ACHN (cell line): Measurements from ENCODE around the gene CDHR2.

ENCODE experiments used
- DNase-seq: peaks from one replicate; pipeline ENCODE4 v3.0.0-alpha.2; 2015
- in situ Hi-C: cut with HindIII; loops from 2 replicates; pipeline ENCODE4 v1.10.0; 2017; ENCODE audit warnings: low sequenced_read_pairs, low pct_ligation_motif_present, low pct_unique_long_range_greater_than_20kb

The CDHR2 gene

DNA sequence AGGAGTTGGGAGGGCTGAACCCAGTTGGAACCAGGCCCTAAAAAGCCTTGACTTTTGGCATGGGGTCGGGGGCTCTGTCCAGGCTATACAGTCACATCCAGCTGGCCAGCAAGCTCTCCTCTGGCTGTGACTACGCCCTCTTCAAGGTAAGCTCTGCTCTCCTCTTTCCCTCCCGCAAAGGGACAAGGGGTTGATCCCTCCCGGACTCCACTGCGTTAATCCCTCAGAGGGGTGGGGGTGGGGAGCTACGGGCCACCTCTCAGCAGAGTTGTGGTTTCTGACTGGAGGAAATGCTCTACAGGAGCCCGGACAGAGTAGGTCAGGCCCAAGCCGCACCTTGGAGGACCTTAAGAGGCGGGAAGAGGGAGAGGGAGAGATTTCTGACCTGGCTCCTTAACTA, 95.2 kb downstream of the CDHR2 start:
- in situ Hi-C loops: no loop called here

GRCh38 chr5:176644878-176645670, 95.9 kb downstream of the CDHR2 start:
- in situ Hi-C loops: no loop called here
- no peak for DNase-seq

More for the DNA sequence above, 95.2 kb downstream of the CDHR2 start:
- no peak for DNase-seq
